Kidney (tissue), 14 donors: ENCODE measurements around the gene TOPAZ1. TPM values are rescaled to one million over a fixed set of nuclear protein-coding genes. Genes with fewer than 3 reads are reported as not detected.

ENCODE experiments used
- DNase-seq, 5 donors: peaks; one replicate each; pipeline ENCODE4 v3.0.0-alpha.2; 2013 to 2020
- FAIRE-seq: peaks from 2 replicates; lab custom pipeline; 2012; peaks lifted over from hg19 to GRCh38; lab: Jason Lieb, UNC
- H3K27ac ChIP-seq, 2 donors: one replicate each; pipeline ENCODE4 v1.7.0; 2013; ENCODE audit warnings: low read depth in 2 of 2, low read length in 2 of 2, inconsistent platforms in 1 of 2
- H3K27me3 ChIP-seq: one replicate; pipeline ENCODE4 v1.7.1; 2013; ENCODE audit warnings: low read length, inconsistent platforms; ENCODE audit not compliant: control insufficient read depth, insufficient read depth
- H3K36me3 ChIP-seq, 3 donors: one replicate each; pipeline versions ENCODE4 v1.7.0 to v1.7.1; 2013; ENCODE audit warnings: low read length in 3 of 3, control low read depth in 1 of 3, inconsistent platforms in 1 of 3; ENCODE audit not compliant: insufficient read depth in 3 of 3, control insufficient read depth in 2 of 3
- H3K4me1 ChIP-seq, 3 donors: one replicate each; pipeline versions ENCODE4 v1.7.0 to v1.7.1; 2013; ENCODE audit warnings: low read length in 3 of 3, inconsistent platforms in 1 of 3, low read depth in 1 of 3; ENCODE audit not compliant: control insufficient read depth in 2 of 3, insufficient read depth in 2 of 3
- H3K4me3 ChIP-seq, 3 donors: one replicate each; pipeline versions ENCODE4 v1.7.0 to v1.8.1; 2013; ENCODE audit warnings: low read length in 3 of 3, control low read depth in 1 of 3, inconsistent platforms in 1 of 3
- H3K9ac ChIP-seq, 3 donors: one replicate each; pipeline versions ENCODE4 v1.7.0 to v1.7.1; 2013; ENCODE audit warnings: low read length in 3 of 3, control low read depth in 1 of 3, inconsistent platforms in 1 of 3
- H3K9me3 ChIP-seq, 3 donors: one replicate each; pipeline versions ENCODE4 v1.7.0 to v1.7.1; 2013; ENCODE audit warnings: low read length in 3 of 3, control low read depth in 1 of 3, inconsistent platforms in 1 of 3; ENCODE audit not compliant: control insufficient read depth in 2 of 3, insufficient read depth in 1 of 3
- CTCF ChIP-seq: IDR thresholded peaks from 3 replicates; pipeline ENCODE4 v1.5.1; 2012; ENCODE audit warnings: mild to moderate bottlenecking, moderate library complexity, borderline replicate concordance; ENCODE audit not compliant: insufficient read depth; ENCODE audit errors: extremely low read depth
- intact Hi-C: fragments of 100-400 bp; cut with DNase I; formaldehyde crosslinking; loops from one replicate; pipeline ENCODE4 v1.11.1; 2022
- polyA plus RNA-seq: library from polyadenylated mRNA; stranded (reverse); fragments of 350-450 nt; fragmentation: Illumina TruSeq; extraction: RNeasy Lipid Tissue Mini Kit (QIAGEN cat#74804); gene quantifications from one replicate; pipeline ENCODE4 v1.2.3, GENCODE V29; 2014; ENCODE audit warnings: low read depth, low replicate concordance; ENCODE audit not compliant: insufficient read depth
- total RNA-seq: library from RNA; stranded (reverse); fragmentation: NEBNext Ultra II Directional; extraction: Animal tissue kit (Norgen Biotek cat#: 25700); gene quantifications from one replicate; pipeline ENCODE4 v1.2.1, GENCODE V29; 2021
- donor health status: control.
- donor health status: control.
- donor health status: control.
- donor health status: control.
- donor health status: control.
- donor health status: DM: yes; HTN: yes; CAD: no.
- donor health status: Normal renal cell carcinoma (clear cell type).

Gene TOPAZ1
- total and polyA plus RNA-seq, 2 donors from 2014 or later: not detected

GRCh38 chr3:44226573-44226972 is 15.1 kb upstream of the TOPAZ1 start:
- TF ChIP-seq CTCF: no peak

GRCh38 chr3:44227632-44228031 is 14.1 kb upstream of the TOPAZ1 start:
- Histone ChIP-seq H3K27ac (no peak overlapping the region), H3K36me3 (no peaks in the 10 kb centered on the region), H3K9ac (no peak overlapping the region), H3K9me3 (no peaks in the 10 kb centered on the region), H3K4me3 (no peak overlapping the region), H3K4me1 (no peaks in the 10 kb centered on the region), H3K27me3 (no peaks in the 10 kb centered on the region)
- intact Hi-C loops: no loop called here
- no peak for TF ChIP-seq CTCF
- DNase-seq (no peak), FAIRE-seq (no peak)

More at GRCh38 chr3:44226573-44226972, 15.1 kb upstream of the TOPAZ1 start:
- no peak for DNase-seq
- Histone ChIP-seq H3K27ac (no peak overlapping the region), H3K27me3 (no peaks in the 10 kb centered on the region), H3K9me3 (no peaks in the 10 kb centered on the region), H3K9ac (no peak overlapping the region), H3K4me1 (no peaks in the 10 kb centered on the region), H3K4me3 (no peak overlapping the region), H3K36me3 (no peaks in the 10 kb centered on the region)
- FAIRE-seq: no peak
- intact Hi-C loops: no loop called here

GRCh38 chr3:44228900-44229299 is 12.8 kb upstream of the TOPAZ1 start:
- no peak overlapping the region for H3K9ac ChIP-seq
- no peaks in the 10 kb centered on the region for H3K27me3 ChIP-seq
- no peak for TF ChIP-seq CTCF
- H3K27ac ChIP-seq: no peak overlapping the region
- no peak for DNase-seq
- H3K4me1 ChIP-seq: no peaks in the 10 kb centered on the region
- no peaks in the 10 kb centered on the region for H3K9me3 ChIP-seq
- FAIRE-seq: no peak
- H3K4me3 ChIP-seq: no peak overlapping the region
- intact Hi-C loops: no loop called here
- no peaks in the 10 kb centered on the region for H3K36me3 ChIP-seq

- H3K4me3 ChIP-seq: no peak overlapping the region
- no peak overlapping the region for H3K27ac ChIP-seq
- peaks cover 0 to 4% (median 0%) of the 10 kb centered on the region in 3 donors for H3K4me1 ChIP-seq
- intact Hi-C loops: no loop called here
- no peak for TF ChIP-seq CTCF
- no peaks in the 10 kb centered on the region for H3K27me3 ChIP-seq
- no peak overlapping the region for H3K9ac ChIP-seq
- FAIRE-seq (no peak), DNase-seq (no peak)
- H3K9me3 ChIP-seq: no peaks in the 10 kb centered on the region
- no peaks in the 10 kb centered on the region for H3K36me3 ChIP-seq
These were observed 9.3 kb upstream of the TOPAZ1 start for GRCh38 chr3:44232407-44232806.
